HFFc6 (cell line): Measurements from ENCODE around the gene EVA1A. TPM values are rescaled to one million over a fixed set of nuclear protein-coding genes. Genes with fewer than 3 reads are reported as not detected.
"Not testable (repeated sequence)": the region's sequence is repeated elsewhere in the genome, so short reads cannot be mapped to it uniquely, and the experiment has no call there.

Experiments used
- DNase-seq: peaks from one replicate; pipeline ENCODE4 v3.0.0-alpha.2; 2018
- H3K27ac Mint-ChIP-seq: 2 replicates; pipeline ENCODE4 v1.8.0; 2020; ENCODE audit warnings: mild to moderate bottlenecking, mixed read lengths
- H3K27me3 Mint-ChIP-seq: 2 replicates; pipeline ENCODE4 v1.8.0; 2021; ENCODE audit warnings: mild to moderate bottlenecking, moderate library complexity, mixed read lengths; ENCODE audit not compliant: insufficient read depth
- H3K36me3 Mint-ChIP-seq: 2 replicates; pipeline ENCODE4 v1.8.0; 2021; ENCODE audit warnings: low read depth, mixed read lengths
- H3K4me1 Mint-ChIP-seq: 2 replicates; pipeline ENCODE4 v1.8.0; 2020; ENCODE audit warnings: low read depth, mixed read lengths
- H3K4me3 Mint-ChIP-seq: 2 replicates; pipeline ENCODE4 v1.8.0; 2020; ENCODE audit warnings: mild to moderate bottlenecking, moderate library complexity, mixed read lengths
- H3K9me3 Mint-ChIP-seq: 2 replicates; pipeline ENCODE4 v1.8.0; 2020; ENCODE audit warnings: mild to moderate bottlenecking, mixed read lengths
- CTCF ChIP-seq: fragments of 200-600 bp; sonication (generic); IDR thresholded peaks from 2 replicates; pipeline ENCODE4 v1.5.0; 2021; ENCODE audit warnings: antibody characterized with exemption, mild to moderate bottlenecking
- total RNA-seq, 6 experiments: library from RNA; stranded (reverse); fragmentation: NEBNext Ultra II Directional; extraction: Animal tissue kit (Norgen Biotek cat#: 25700); gene quantifications; 2 replicates in 1 of 6; 3 replicates in 5 of 6; pipeline ENCODE4 v1.2.3, GENCODE V29; 2021

Gene EVA1A
- total RNA-seq, 6 experiments from 2014 or later, result 61.7 to 75.2 (median 68.8) TPM

GRCh38 chr2:75494137-75494769 is 66.5 kb downstream of the EVA1A start:
- no peak for DNase-seq
- Mint-ChIP-seq H3K9me3 (no peaks in the 10 kb centered on the region), H3K27ac (peak overlapping the region; percentile 27; the same call in 1 of the 2 replicates), H3K27me3 (no peaks in the 10 kb centered on the region), H3K4me3 (no peak overlapping the region), H3K36me3 (peaks cover 51% of the 10 kb centered on the region), H3K4me1 (peaks cover 59% of the 10 kb centered on the region)
- no peak for TF ChIP-seq CTCF

- Mint-ChIP-seq H3K27ac (no peak overlapping the region; the same call in 1 of the 2 replicates), H3K4me1 (peaks cover 48% of the 10 kb centered on the region), H3K36me3 (peaks cover 60% of the 10 kb centered on the region), H3K27me3 (no peaks in the 10 kb centered on the region), H3K4me3 (no peak overlapping the region), H3K9me3 (no peaks in the 10 kb centered on the region)
- TF ChIP-seq CTCF, result no peak
- no peak for DNase-seq
Observed at GRCh38 chr2:75493230-75493629, 67.5 kb downstream of the EVA1A start.

- no peaks in the 10 kb centered on the region for H3K27me3 Mint-ChIP-seq
- peaks cover 28% of the 10 kb centered on the region for H3K4me1 Mint-ChIP-seq
- DNase-seq, result no peak
- H3K9me3 Mint-ChIP-seq, result no peaks in the 10 kb centered on the region
- no peak overlapping the region for H3K27ac Mint-ChIP-seq
- peaks cover 69% of the 10 kb centered on the region for H3K36me3 Mint-ChIP-seq
- no peak overlapping the region for H3K4me3 Mint-ChIP-seq
- no peak for TF ChIP-seq CTCF
Observed at GRCh38 chr2:75491129-75491753, 69.5 kb downstream of the EVA1A start.

- Mint-ChIP-seq H3K4me1 (peaks cover 13% of the 10 kb centered on the region), H3K9me3 (no peaks in the 10 kb centered on the region), H3K4me3 (no peak overlapping the region), H3K27ac (no peak overlapping the region), H3K36me3 (peaks cover 54% of the 10 kb centered on the region), H3K27me3 (no peaks in the 10 kb centered on the region)
- TF ChIP-seq CTCF, result no peak
- DNase-seq, result no peak
Observed at GRCh38 chr2:75489721-75490120, 71.0 kb downstream of the EVA1A start.

GRCh38 chr2:75488157-75488556 is 72.6 kb downstream of the EVA1A start:
- H3K9me3 Mint-ChIP-seq, result no peaks in the 10 kb centered on the region
- no peak overlapping the region for H3K4me3 Mint-ChIP-seq
- no peak for DNase-seq
- TF ChIP-seq CTCF, result no peak
- H3K27me3 Mint-ChIP-seq, result no peaks in the 10 kb centered on the region
- no peak overlapping the region for H3K27ac Mint-ChIP-seq
- peaks cover 6% of the 10 kb centered on the region; the same call in 1 of the 2 replicates for H3K4me1 Mint-ChIP-seq
- peaks cover 40% of the 10 kb centered on the region for H3K36me3 Mint-ChIP-seq

GRCh38 chr2:75486735-75487134 is 74.0 kb downstream of the EVA1A start:
- peaks cover 37% of the 10 kb centered on the region for H3K36me3 Mint-ChIP-seq
- not testable (repeated sequence) for H3K27ac Mint-ChIP-seq, H3K27me3 Mint-ChIP-seq, DNase-seq, H3K9me3 Mint-ChIP-seq, H3K4me1 Mint-ChIP-seq, H3K4me3 Mint-ChIP-seq
